Mesenteric fat pad (tissue), 1 donor: ENCODE results near the gene TNFRSF6B. TPM values are rescaled to one million over a fixed set of nuclear protein-coding genes. Genes with fewer than 3 reads are reported as not detected.
A peak's percentile ranks its signal among the peaks of the same experiment; 100 is the strongest.

Experiments used
- DNase-seq: peaks from one replicate; pipeline ENCODE4 v3.0.0-alpha.2; 2020; ENCODE audit warnings: low spot score
- total RNA-seq: library from RNA; stranded (reverse); fragmentation: NEBNext Ultra II Directional; extraction: Animal tissue kit (Norgen Biotek cat#: 25700); gene quantifications from one replicate; pipeline ENCODE4 v1.2.1, GENCODE V29; 2021
- donor health status: DM: yes; HTN: yes; CAD: no.

The TNFRSF6B gene
- total RNA-seq, 1 donor from 2014 or later, result 4.7 TPM

DNA sequence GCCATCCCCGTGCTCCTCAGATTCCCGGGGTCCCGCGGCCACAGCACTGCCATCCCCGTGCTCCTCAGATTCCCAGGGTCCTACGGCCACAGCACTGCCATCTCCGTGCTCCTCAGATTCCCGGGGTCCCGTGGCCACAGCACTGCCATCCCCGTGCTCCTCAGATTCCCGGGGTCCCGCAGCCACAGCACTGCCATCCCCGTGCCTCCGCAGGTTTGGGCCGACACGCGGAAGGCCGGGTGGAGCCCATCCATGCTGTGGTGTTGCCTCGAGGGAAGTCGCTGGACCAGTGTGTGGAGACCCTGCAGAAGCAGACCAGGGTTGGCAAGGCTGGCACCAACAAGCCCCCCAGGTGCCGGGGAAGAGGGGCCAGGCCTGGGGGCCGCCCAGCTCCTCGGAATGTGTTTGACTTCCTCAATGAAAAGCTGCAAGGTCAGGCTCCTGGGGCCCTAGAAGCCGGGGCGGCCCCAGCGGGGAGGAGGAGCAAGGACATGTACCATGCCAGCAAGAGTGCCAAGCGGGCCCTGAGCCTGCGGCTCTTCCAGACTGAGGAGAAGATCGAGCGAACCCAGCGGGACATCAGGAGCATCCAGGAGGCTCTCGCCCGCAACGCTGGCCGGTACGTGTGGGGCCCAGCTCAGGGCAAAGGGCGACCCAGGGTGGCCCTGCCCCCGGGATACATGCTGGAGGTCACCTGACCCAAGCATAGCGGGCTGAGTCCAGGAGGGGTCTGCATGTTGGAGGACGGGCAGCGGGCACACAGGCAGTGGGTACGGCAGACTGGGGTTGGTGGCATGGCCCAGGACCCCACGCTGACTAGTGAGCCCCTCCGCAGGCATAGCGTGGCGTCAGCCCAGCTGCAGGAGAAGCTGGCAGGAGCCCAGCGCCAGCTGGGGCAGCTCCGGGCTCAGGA lies 38.8 kb downstream of the TNFRSF6B start:
- no peak for DNase-seq

- DNase-seq, result no peak
Observed at GRCh38 chr20:63735859-63736718, 39.6 kb downstream of the TNFRSF6B start, which contains the start of gene LIME1. TSS of gene LIME1 (plus strand) at chr20:63736664. CDS start at chr20:63737550, 886 bp downstream.

GRCh38 chr20:63736893-63737694 lies 40.6 kb downstream of the TNFRSF6B start:
- no peak for DNase-seq

DNA sequence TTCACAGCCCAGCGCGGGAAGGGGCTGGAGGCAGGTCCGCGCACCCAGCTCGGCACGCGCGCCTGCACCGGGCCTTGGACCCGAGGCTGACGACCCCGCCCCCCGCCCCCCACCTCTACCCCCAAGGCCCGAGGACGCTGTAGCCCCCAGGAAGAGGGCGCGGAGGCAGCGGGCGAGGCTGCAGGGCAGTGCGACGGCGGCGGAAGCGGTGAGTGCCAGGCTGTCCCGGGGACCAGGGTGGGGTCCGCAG lies 41.2 kb downstream of the TNFRSF6B start:
- DNase-seq, result no peak

DNA sequence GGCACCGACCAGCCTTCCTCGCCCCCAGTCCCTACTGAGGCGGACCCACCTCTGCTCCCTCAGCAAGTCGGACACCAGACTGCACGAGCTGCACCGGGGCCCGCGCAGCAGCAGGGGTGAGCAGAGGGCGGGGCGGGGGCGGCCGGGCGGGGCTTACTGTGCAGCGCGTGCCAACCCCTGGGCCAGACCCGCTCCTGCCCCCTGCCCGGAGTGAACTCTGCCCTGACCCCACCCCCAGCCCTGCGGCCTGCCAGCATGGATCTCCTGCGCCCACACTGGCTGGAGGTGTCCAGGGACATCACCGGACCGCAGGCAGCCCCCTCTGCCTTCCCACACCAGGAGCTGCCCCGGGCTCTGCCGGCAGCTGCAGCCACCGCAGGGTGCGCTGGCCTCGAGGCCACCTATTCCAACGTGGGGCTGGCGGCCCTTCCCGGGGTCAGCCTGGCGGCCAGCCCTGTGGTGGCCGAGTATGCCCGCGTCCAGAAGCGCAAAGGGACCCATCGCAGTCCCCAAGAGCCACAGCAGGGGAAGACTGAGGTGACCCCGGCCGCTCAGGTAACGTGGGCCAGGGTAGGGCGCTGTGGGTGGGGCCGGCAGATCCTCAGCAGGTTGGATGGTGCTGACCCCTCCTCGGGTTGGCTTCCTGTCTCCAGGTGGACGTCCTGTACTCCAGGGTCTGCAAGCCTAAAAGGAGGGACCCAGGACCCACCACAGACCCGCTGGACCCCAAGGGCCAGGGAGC lies 41.7 kb downstream of the TNFRSF6B start:
- no peak for DNase-seq

DNA sequence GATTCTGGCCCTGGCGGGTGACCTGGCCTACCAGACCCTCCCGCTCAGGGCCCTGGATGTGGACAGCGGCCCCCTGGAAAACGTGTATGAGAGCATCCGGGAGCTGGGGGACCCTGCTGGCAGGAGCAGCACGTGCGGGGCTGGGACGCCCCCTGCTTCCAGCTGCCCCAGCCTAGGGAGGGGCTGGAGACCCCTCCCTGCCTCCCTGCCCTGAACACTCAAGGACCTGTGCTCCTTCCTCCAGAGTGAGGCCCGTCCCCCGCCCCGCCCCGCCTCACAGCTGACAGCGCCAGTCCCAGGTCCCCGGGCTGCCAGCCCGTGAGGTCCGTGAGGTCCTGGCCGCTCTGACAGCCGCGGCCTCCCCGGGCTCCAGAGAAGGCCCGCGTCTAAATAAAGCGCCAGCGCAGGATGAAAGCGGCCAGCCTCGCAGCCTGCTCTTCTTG lies 42.3 kb downstream of the TNFRSF6B start:
- DNase-seq, result no peak

- DNase-seq, result no peak
Observed at GRCh38 chr20:63739130-63740069, 42.9 kb downstream of the TNFRSF6B start, which contains the start of gene SLC2A4RG. TSS of gene SLC2A4RG (plus strand) at chr20:63739776. CDS start at chr20:63739913, 137 bp downstream.

DNA sequence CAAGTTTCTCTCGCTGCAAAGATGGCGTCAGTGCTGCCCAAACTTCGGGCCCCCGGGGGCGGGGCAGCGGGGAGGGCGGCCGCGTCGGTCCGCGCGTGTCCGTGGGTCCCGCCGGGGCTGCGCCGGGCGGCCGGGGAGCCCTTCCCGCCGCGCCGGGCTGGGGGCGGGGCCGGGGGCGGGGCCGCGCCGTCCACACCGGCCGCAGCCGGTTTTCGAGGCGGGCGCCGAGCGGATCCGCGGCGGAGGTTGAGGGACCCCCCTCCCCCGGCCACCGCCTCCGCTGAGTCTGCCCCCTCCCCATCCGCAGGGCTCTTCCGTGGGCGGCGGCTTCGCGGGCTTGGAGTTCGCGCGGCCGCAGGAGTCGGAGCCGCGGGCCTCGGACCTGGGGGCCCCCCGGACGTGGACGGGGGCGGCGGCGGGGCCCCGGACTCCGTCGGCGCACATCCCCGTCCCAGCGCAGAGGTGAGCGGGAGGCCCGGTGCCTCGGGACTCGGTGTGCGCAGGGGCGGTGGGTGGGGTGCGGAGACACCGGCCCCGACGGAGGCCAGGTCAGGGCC lies 43.7 kb downstream of the TNFRSF6B start:
- DNase-seq, result no peak

DNA sequence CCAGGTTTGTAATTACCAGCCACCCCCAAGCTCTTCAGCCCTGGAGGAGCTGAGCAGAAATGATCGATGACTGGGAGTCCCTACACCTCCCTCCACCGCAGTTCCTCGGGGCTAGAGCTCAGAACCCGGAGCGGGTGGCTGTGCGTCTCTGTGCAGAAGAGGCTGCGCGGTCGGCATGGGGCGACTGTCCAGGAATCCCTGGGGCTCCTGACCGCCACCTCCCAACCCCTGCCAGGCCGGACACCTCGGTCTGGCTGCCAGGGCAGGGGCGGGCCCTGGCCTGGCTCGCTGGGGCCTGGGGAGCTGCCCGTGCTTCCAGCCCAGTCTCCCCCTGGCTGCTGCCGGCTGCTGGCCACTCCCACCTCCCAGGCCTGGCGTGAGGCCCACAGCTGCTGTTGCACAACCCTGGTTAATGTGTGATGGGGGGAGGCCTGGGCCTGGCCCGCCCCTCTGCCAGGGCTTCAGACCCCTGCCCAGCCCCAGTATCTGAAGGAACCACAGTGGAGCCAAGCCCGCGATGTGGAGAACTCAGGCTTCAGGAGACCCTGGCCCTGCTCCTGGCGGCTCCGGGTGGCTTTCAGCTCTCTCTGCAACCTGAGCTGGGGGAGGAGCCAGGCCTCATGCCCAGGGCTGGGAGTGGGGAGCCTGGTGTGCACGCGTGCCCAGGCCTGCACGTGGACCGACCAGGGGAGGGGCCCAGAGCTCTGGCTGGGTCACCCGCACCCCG lies 44.3 kb downstream of the TNFRSF6B start:
- peak; percentile 97 for DNase-seq

GRCh38 chr20:63741354-63741675 lies 44.9 kb downstream of the TNFRSF6B start:
- no peak for DNase-seq

GRCh38 chr20:63741676-63742380 lies 45.4 kb downstream of the TNFRSF6B start:
- DNase-seq, result no peak

- no peak for DNase-seq
Observed at GRCh38 chr20:63742381-63743024, 46.1 kb downstream of the TNFRSF6B start.

DNA sequence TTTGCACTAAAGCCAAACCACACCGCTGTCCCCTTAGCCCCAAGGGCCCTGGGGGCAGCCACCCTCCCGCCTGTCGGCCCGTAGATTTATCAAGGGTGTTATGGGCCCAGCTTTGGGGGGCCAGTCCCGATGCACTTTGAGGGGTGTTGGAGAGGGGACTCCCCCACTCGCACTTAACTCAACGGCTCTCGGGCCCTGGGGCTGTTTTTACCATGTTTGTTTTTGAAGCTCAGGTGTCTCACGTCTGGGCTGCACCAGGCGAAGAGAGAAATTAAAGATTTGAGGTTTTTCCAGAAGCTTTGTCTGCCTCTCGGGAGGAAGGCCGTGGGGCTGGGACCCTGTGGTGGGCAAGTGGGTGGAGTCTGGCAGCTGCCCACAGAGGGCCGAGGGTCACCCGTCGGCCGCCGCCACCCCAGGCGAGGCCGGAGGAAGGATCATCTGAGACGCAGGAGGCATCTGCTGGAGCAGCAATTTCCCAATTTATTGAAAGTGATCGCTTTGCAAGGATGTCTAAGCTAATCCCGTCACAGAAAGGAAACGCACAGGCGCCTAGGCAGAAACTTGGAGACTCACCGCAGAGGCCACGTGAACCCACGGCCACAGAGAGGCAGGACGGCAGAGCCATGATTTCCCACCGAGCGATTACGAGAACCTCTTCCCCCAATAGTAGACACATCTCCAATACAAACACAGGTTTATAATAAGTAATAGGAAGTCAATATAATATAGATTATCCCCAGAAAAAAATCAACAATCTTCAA lies 46.9 kb downstream of the TNFRSF6B start:
- no peak for DNase-seq

DNA sequence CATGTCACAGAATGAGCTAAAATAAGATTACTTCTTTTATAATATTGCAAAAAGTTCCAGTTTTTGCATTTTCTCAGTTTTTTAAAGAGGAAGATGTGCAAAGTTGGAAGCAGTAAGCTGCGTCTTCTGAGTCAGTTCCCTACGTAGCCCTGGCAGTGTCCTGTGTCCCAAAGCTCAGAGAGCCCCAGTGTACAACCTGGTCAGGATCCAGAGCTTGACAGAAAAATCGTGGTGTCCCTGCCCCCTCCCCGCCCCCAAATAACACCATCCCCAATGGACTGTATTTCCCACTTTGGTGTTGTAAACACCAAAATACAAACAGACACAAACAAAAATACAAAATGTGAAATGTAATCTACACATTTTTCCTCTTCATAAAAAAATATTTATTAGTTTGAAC lies 47.7 kb downstream of the TNFRSF6B start:
- DNase-seq, result no peak

DNA sequence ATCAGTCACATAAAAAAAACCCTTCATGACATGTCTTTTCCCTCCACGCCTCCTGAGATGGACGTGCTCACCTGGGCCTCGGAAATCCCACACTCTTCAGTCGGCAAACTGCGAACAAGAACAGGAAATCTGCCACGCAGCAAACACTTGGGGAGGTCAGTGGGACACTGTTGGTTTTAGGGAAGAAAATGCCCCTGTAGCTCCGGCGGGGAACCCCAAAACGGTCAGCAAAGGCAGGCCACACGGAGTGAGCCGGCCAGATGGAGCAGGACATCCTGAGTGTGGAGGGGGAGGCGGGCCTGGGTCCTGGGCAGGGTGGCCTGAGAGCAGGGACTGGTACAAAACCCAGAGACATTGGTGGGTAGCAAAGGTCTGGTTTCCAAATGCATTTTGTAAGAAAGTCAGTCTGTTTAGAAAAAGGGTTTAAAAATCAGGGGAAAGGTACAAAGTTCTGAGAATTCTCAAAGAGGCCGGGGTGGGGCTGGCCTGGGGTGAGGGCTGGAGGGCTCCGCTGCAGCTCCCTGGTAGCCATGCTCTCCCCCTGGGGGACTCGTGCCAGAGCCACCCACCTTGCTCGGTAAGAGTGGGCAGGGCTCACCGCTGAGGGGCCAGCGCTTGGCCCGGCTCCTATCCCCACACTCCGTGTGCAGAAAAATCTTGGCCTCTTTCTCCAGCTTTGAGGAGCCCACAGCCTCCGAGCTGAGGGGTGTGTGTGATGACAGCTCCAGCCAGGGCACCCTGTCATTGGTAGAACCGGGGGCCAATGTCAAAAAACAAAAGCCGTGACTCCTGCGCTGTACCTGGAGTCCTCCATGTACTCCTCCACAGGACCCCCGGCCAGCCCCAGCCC lies 48.3 kb downstream of the TNFRSF6B start:
- no peak for DNase-seq

- no peak for DNase-seq
Observed at GRCh38 chr20:63745424-63745805, 49.0 kb downstream of the TNFRSF6B start.
